ENCODE data around the gene BICRA.

- TF ChIP-seq CTCF (IDR thresholded peaks at IDR 0.05) (peak in 3 of 6 experiments; percentile 18 to 31 (median 30)), POLR2A (IDR thresholded peaks at IDR 0.05) (peak; percentile 87 to 95)
Measured at GRCh38 chr19:47745010-47745901, 136.3 kb downstream of the BICRA start, which contains the start of gene NOP53.

Data from adrenal gland (tissue), 5 donors.